ENCODE measurements around the gene RGS17.
"Not testable (repeated sequence)": the region's sequence is repeated elsewhere in the genome, so short reads cannot be mapped to it uniquely, and the experiment has no call there.

Gene RGS17

DNA sequence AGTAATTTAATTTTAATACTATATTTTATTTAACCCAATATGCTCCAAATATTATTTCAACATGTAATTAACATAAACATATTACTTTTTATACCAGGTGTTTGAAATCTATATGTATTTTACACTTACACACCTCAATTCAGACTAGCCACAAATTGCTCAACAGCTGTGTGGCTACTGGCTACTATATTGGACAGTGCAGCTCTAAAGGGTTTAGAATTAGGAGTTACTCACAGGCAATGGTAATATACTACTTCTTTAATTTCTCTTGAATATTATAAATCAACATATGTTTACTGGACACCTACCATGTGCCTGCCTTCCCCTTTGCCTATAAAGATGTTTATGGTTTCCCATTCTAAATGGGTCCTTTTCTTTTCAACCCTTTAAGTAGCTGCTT is 130.8 kb downstream of the RGS17 start:
- DNase-seq (ENCODE audit: low read depth): no peak
- H3K4me3 ChIP-seq (ENCODE audit: low read length): no peak overlapping the region
- TF ChIP-seq, protein P1, sequence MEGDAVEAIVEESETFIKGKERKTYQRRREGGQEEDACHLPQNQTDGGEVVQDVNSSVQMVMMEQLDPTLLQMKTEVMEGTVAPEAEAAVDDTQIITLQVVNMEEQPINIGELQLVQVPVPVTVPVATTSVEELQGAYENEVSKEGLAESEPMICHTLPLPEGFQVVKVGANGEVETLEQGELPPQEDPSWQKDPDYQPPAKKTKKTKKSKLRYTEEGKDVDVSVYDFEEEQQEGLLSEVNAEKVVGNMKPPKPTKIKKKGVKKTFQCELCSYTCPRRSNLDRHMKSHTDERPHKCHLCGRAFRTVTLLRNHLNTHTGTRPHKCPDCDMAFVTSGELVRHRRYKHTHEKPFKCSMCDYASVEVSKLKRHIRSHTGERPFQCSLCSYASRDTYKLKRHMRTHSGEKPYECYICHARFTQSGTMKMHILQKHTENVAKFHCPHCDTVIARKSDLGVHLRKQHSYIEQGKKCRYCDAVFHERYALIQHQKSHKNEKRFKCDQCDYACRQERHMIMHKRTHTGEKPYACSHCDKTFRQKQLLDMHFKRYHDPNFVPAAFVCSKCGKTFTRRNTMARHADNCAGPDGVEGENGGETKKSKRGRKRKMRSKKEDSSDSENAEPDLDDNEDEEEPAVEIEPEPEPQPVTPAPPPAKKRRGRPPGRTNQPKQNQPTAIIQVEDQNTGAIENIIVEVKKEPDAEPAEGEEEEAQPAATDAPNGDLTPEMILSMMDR (conservative IDR thresholded peaks at IDR 0.05; ENCODE audit: low read depth, low read length): no peak

DNA sequence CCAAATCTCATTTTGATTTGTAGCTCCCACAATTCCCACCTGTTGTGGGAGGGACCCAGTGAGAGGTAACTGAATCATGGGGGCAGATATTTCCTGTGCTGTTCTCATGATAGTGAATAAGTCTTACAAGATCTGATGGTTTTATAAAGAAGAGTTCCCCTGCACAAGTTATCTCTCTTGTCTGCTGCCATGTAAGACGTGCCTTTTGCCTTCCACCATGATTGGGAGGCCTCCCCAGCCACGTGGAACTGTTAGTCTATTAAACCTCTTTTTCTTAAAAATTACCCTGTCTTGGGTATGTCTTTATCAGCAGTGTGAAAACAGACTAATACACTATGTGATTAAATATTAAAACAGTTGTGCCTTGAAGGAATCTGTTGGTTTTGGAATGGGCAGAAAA is 131.5 kb downstream of the RGS17 start:
- not testable (repeated sequence) for H3K4me3 ChIP-seq (ENCODE audit: low read length); DNase-seq (ENCODE audit: low read depth)

DNA sequence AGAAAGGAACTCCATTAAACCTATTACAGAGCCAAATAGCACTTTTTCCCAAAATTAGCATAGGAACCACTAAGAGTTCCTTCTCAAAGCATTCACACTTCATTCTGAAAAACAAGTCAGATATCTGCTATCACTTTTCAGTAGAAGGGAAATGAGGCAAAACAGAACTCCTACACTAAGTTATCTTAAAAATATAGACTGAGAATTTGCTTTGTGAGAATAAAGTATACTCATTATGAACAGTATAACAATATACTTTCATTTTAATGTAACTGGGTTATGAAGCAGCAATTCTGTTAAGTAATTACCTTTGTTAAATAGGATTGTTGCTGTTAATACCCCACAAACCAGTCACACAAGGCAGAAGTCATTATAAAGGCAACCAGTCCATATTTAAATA is 137.2 kb downstream of the RGS17 start:
- no peak overlapping the region for H3K4me3 ChIP-seq (ENCODE audit: low read length)
- TF ChIP-seq, protein P1 (conservative IDR thresholded peaks at IDR 0.05; ENCODE audit: low read depth, low read length): no peak
- no peak for DNase-seq (ENCODE audit: low read depth)

DNA sequence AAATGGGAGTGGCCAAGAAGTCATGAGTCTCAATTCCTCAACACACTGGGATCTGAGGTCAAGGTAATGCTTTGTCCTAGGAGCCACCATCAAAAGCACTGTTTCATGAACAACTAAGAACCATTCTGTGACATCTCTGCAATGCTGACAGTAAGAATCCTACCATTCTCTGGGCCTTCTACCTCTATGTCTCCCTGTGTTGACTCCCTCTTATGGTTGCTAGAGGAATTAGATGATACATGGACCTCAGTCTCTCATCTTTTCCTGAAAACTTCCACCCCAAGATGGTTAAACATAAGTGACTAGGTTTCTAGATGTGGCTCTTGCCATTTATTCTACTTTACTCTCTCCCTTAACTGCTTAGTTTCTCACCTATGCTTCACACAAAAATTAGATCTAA is 137.7 kb downstream of the RGS17 start:
- H3K4me3 ChIP-seq (ENCODE audit: low read length): no peak overlapping the region
- no peak for DNase-seq (ENCODE audit: low read depth)
- TF ChIP-seq, protein P1 (conservative IDR thresholded peaks at IDR 0.05; ENCODE audit: low read depth, low read length): peak; percentile 17

DNA sequence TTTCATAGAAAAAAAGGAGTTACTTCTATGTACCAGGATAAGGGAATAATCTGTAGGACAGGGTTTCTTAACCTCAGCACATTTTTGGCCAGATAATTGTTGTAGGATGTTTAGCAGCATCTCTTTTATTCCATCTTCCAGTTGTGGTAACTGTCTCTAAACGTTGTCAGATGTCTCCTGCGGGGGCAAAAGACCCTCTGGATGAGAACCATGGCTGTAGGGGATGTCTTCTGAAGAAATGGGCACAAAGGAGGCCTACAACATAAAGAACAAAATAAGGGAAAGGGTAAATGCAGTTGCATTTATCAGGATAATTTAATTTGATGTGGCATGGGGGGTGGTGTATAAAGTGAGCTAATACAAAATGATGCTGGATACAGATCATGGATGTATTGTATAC is 144.1 kb downstream of the RGS17 start:
- no peak for DNase-seq (ENCODE audit: low read depth)
- H3K4me3 ChIP-seq (ENCODE audit: low read length): no peak overlapping the region
- TF ChIP-seq, protein P1 (conservative IDR thresholded peaks at IDR 0.05; ENCODE audit: low read depth, low read length): no peak

DNA sequence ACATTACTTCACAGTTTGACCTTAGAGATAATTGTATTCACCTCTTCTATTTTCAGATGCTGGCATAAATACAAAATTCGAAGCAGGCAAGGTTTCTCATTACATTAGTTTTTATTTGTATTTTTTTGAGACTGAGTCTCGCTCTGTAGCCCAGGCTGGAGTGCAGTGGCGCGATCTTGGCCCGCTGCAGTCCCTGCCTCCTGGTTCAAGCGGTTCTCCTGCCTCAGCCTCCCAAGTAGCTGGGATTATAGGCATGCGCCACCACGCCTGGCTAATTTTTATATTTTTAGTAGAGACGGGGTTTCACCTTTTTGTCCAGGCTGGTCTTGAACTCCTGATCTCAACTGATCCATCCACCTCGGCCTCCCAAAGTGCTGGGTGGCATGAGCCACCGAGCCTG is 145.8 kb downstream of the RGS17 start:
- not testable (repeated sequence) for DNase-seq (ENCODE audit: low read depth); H3K4me3 ChIP-seq (ENCODE audit: low read length)

DNA sequence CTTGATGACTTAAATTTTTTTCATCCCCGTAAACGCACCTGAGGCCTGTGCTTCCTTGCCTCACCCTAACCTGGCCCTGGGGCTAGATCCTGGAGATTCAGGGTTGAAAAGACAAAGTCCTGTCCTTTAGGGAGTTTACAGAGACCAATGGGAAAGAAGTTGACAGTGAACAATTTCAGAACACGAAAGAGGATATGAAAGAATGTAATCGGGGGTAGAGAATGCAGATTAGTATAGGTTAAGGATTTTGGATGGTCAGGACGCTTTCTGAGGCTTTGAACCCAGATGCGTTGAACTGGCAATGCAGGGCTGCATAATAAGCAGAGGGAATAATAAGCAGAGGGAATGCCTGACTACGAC is 146.6 kb downstream of the RGS17 start:
- peak overlapping the region; percentile 94 for H3K4me3 ChIP-seq (ENCODE audit: low read length)
- TF ChIP-seq, protein P1 (conservative IDR thresholded peaks at IDR 0.05; ENCODE audit: low read depth, low read length): no peak
- no peak for DNase-seq (ENCODE audit: low read depth)

DNA sequence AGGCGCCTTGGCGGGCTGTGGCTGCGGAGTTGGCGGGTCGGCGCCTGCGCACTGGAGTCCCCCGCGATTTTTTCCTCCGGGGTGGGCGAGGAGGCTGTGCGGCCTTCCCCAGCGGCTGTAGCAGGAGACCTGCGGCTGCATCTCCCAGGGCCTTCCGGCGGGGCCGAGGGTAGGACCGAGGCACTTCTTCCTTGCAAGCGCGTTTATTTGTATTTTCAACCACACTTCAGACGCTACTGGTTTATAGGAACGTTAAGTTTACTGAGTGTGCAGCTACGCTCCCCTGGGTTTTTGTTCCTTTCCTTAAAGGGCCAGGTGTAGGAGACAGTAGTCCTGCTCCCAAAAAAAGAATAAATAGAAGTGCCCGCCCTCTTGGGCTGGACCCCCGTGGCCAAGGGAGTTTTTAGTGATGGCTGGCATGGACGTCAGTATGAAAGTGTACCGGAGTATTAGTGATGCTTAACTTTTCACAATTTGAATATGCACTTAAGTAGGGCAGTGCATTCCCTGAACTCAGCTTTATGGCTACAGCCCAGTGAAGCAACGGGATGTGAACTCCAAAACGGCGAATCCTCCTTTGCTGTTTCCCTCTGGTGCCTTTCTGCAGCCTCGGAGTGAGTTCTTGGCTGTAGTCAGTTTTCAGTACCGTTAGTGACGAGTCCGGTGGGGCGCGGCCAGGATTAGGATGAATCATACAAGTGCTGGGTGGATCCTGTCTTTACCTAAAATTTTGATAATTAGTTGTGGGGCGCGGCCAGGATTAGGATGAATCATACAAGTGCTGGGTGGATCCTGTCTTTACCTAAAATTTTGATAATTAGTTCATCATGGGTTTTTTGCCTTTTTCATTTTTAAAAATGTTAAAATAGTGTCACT is 147.2 kb downstream of the RGS17 start:
- peak overlapping the region; percentile 94 for H3K4me3 ChIP-seq (ENCODE audit: low read length)
- no peak for DNase-seq (ENCODE audit: low read depth)
- TF ChIP-seq, protein P1 (conservative IDR thresholded peaks at IDR 0.05; ENCODE audit: low read depth, low read length): no peak

Data from retinal pigment epithelial cell (primary cell).